ENCODE data around the gene S100A7.

The S100A7 gene

GRCh38 chr1:153460551-153460950 lies at the start of gene S100A7:
S100A7 (minus strand) TSS chr1:153460651; CDS start chr1:153459013, 1,638 bp downstream.
- no peak for DNase-seq

GRCh38 chr1:153509729-153510354 lies 49.4 kb upstream of the S100A7 start:
- DNase-seq = peak; percentile 49 to 68

- no peak for DNase-seq
Measured at GRCh38 chr1:153509036-153509435, 48.6 kb upstream of the S100A7 start.

- no peak for DNase-seq
Measured at GRCh38 chr1:153507926-153508583, 47.6 kb upstream of the S100A7 start.

- DNase-seq = no peak
Measured at GRCh38 chr1:153506831-153507413, 46.5 kb upstream of the S100A7 start.

GRCh38 chr1:153506386-153506785 lies 45.9 kb upstream of the S100A7 start:
- DNase-seq = no peak

GRCh38 chr1:153505576-153505975 lies 45.1 kb upstream of the S100A7 start:
- no peak for DNase-seq

- DNase-seq = no peak
Measured at GRCh38 chr1:153503766-153504165, 43.3 kb upstream of the S100A7 start.

GRCh38 chr1:153498746-153499145 lies 38.3 kb upstream of the S100A7 start:
- no peak for DNase-seq

GRCh38 chr1:153495536-153495935 lies 35.1 kb upstream of the S100A7 start:
- no peak for DNase-seq

- DNase-seq = peak; percentile 58 to 81
Measured at GRCh38 chr1:153494976-153495535, 34.6 kb upstream of the S100A7 start.

GRCh38 chr1:153493343-153493960 lies 33.0 kb upstream of the S100A7 start:
- no peak for DNase-seq

GRCh38 chr1:153490272-153491051 lies 30.0 kb upstream of the S100A7 start:
- peak; percentile 80 to 83 for DNase-seq

- no peak for DNase-seq
Measured at GRCh38 chr1:153488731-153489130, 28.3 kb upstream of the S100A7 start.

- DNase-seq = no peak
Measured at GRCh38 chr1:153487707-153488106, 27.3 kb upstream of the S100A7 start.

GRCh38 chr1:153485863-153486262 lies 25.4 kb upstream of the S100A7 start:
- no peak for DNase-seq

GRCh38 chr1:153483776-153484175 lies 23.3 kb upstream of the S100A7 start:
- DNase-seq = no peak

- DNase-seq = no peak
Measured at GRCh38 chr1:153481124-153481523, 20.7 kb upstream of the S100A7 start.

- no peak for DNase-seq
Measured at GRCh38 chr1:153478692-153479618, 18.5 kb upstream of the S100A7 start.

GRCh38 chr1:153478047-153478691 lies 17.7 kb upstream of the S100A7 start:
- no peak for DNase-seq

GRCh38 chr1:153476491-153477093 lies 16.1 kb upstream of the S100A7 start:
- no peak for DNase-seq
